Endodermal cell (in vitro differentiated cells): Measurements from ENCODE around the gene SLC30A1. TPM values are rescaled to one million over a fixed set of nuclear protein-coding genes. Genes with fewer than 3 reads are reported as not detected.

Source experiments
- DNase-seq: peaks from one replicate; pipeline ENCODE4 v3.0.0-alpha.2; 2017
- H3K27ac ChIP-seq: 2 replicates; pipeline ENCODE4 v1.5.1; 2013; ENCODE audit warnings: mild to moderate bottlenecking, low read depth, low read length, moderate library complexity
- H3K27me3 ChIP-seq: 2 replicates; pipeline ENCODE4 v1.6.1; 2013; ENCODE audit warnings: mild to moderate bottlenecking, low read length, moderate library complexity; ENCODE audit not compliant: insufficient read depth, control insufficient read depth, poor library complexity, severe bottlenecking
- H3K36me3 ChIP-seq: 2 replicates; pipeline ENCODE4 v1.7.0; 2013; ENCODE audit warnings: mild to moderate bottlenecking, low read length, moderate library complexity; ENCODE audit not compliant: control insufficient read depth, insufficient read depth
- H3K4me1 ChIP-seq: one replicate; pipeline ENCODE4 v1.7.0; 2013; ENCODE audit warnings: low read length; ENCODE audit not compliant: control insufficient read depth, insufficient read depth
- H3K4me3 ChIP-seq: 2 replicates; pipeline ENCODE4 v1.5.1; 2013; ENCODE audit warnings: mild to moderate bottlenecking, low read length, moderate library complexity
- H3K9ac ChIP-seq: 2 replicates; pipeline ENCODE4 v1.6.1; 2013; ENCODE audit warnings: mild to moderate bottlenecking, low read length, moderate library complexity; ENCODE audit not compliant: poor library complexity, severe bottlenecking; ENCODE audit errors: extremely low read depth
- H3K9me3 ChIP-seq: 2 replicates; pipeline ENCODE4 v1.6.1; 2013; ENCODE audit warnings: mild to moderate bottlenecking, low read length, moderate library complexity; ENCODE audit not compliant: control insufficient read depth
- H3K27ac Mint-ChIP-seq: 2 replicates; pipeline ENCODE4 v1.8.0; 2020; ENCODE audit warnings: mixed read lengths
- H3K27me3 Mint-ChIP-seq: 2 replicates; pipeline ENCODE4 v1.8.0; 2021; ENCODE audit warnings: mild to moderate bottlenecking, mixed read lengths; ENCODE audit not compliant: insufficient read depth
- H3K36me3 Mint-ChIP-seq: 2 replicates; pipeline ENCODE4 v1.8.0; 2020; ENCODE audit warnings: low read depth, mixed read lengths
- H3K4me1 Mint-ChIP-seq: 2 replicates; pipeline ENCODE4 v1.8.0; 2020; ENCODE audit warnings: mixed read lengths
- H3K4me3 Mint-ChIP-seq: 2 replicates; pipeline ENCODE4 v1.8.0; 2020; ENCODE audit warnings: mild to moderate bottlenecking, moderate library complexity, mixed read lengths
- H3K9me3 Mint-ChIP-seq: 2 replicates; pipeline ENCODE4 v1.8.0; 2020; ENCODE audit warnings: mild to moderate bottlenecking, mixed read lengths
- WGBS, 2 experiments: methylation state at CpG; one replicate each; pipeline versions ENCODE4 v1.1.5 to v1.1.7; 2013; ENCODE audit warnings: missing lambda C conversion rate in 2 of 2, mixed read lengths in 1 of 2; ENCODE audit not compliant: insufficient coverage in 1 of 2, insufficient read length in 1 of 2; 5-methylcytosine and 5-hydroxymethylcytosine counted together
- total RNA-seq, 2 donors: library from RNA; stranded (reverse); fragmentation: NEBNext Ultra II Directional in 1 of 2; extraction: Animal tissue kit (Norgen Biotek cat#: 25700) in 1 of 2; gene quantifications; 2 replicates in 1 of 2; 3 replicates in 1 of 2; pipeline ENCODE4 v1.2.1, GENCODE V29; 2021
- TF ChIP-seq, protein P1 (sequence below): fragments of 200-600 bp; sonication (generic); conservative IDR thresholded peaks from 2 replicates; pipeline ENCODE4 v1.5.0; 2021; ENCODE audit warnings: antibody characterized with exemption, mild to moderate bottlenecking

Gene SLC30A1
- total RNA-seq, 2 donors from 2014 or later, result 9.0 to 14.0 TPM

- TF ChIP-seq, protein P1, sequence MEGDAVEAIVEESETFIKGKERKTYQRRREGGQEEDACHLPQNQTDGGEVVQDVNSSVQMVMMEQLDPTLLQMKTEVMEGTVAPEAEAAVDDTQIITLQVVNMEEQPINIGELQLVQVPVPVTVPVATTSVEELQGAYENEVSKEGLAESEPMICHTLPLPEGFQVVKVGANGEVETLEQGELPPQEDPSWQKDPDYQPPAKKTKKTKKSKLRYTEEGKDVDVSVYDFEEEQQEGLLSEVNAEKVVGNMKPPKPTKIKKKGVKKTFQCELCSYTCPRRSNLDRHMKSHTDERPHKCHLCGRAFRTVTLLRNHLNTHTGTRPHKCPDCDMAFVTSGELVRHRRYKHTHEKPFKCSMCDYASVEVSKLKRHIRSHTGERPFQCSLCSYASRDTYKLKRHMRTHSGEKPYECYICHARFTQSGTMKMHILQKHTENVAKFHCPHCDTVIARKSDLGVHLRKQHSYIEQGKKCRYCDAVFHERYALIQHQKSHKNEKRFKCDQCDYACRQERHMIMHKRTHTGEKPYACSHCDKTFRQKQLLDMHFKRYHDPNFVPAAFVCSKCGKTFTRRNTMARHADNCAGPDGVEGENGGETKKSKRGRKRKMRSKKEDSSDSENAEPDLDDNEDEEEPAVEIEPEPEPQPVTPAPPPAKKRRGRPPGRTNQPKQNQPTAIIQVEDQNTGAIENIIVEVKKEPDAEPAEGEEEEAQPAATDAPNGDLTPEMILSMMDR, result no peak
- WGBS, 2 experiments, result 89 to 94% methylated on average over 5 of the region's 5 CpGs
- peaks cover 13% of the 10 kb centered on the region for H3K4me1 Mint-ChIP-seq
- Histone ChIP-seq H3K4me3 (no peak overlapping the region), H3K27me3 (no peaks in the 10 kb centered on the region), H3K4me1 (no peaks in the 10 kb centered on the region), H3K27ac (no peak overlapping the region), H3K9ac (no peak overlapping the region), H3K9me3 (no peaks in the 10 kb centered on the region), H3K36me3 (no peaks in the 10 kb centered on the region)
- H3K4me3 Mint-ChIP-seq, result no peak overlapping the region
- H3K9me3 Mint-ChIP-seq, result no peaks in the 10 kb centered on the region
- H3K27ac Mint-ChIP-seq, result no peak overlapping the region
- no peak for DNase-seq
- no peaks in the 10 kb centered on the region for H3K27me3 Mint-ChIP-seq
- no peaks in the 10 kb centered on the region for H3K36me3 Mint-ChIP-seq
These were observed 41.1 kb upstream of the SLC30A1 start for GRCh38 chr1:211620097-211620496.

GRCh38 chr1:211619033-211619996 is 40.4 kb upstream of the SLC30A1 start:
- WGBS, 2 experiments, result 78 to 91% methylated on average over 6 to 8 of the region's 8 CpGs
- Histone ChIP-seq H3K9me3 (no peaks in the 10 kb centered on the region), H3K9ac (no peak overlapping the region), H3K27ac (no peak overlapping the region), H3K4me3 (no peak overlapping the region), H3K36me3 (no peaks in the 10 kb centered on the region), H3K27me3 (no peaks in the 10 kb centered on the region), H3K4me1 (no peaks in the 10 kb centered on the region)
- no peaks in the 10 kb centered on the region for H3K9me3 Mint-ChIP-seq
- H3K4me3 Mint-ChIP-seq, result no peak overlapping the region
- no peaks in the 10 kb centered on the region for H3K27me3 Mint-ChIP-seq
- DNase-seq, result no peak
- peaks cover 8% of the 10 kb centered on the region for H3K4me1 Mint-ChIP-seq
- no peaks in the 10 kb centered on the region for H3K36me3 Mint-ChIP-seq
- H3K27ac Mint-ChIP-seq, result no peak overlapping the region
- TF ChIP-seq, protein P1, result no peak

- no peak overlapping the region for H3K27ac Mint-ChIP-seq
- Histone ChIP-seq H3K4me1 (no peaks in the 10 kb centered on the region), H3K27ac (no peak overlapping the region), H3K36me3 (no peaks in the 10 kb centered on the region), H3K27me3 (no peaks in the 10 kb centered on the region), H3K9ac (no peak overlapping the region), H3K9me3 (no peaks in the 10 kb centered on the region), H3K4me3 (no peak overlapping the region)
- no peaks in the 10 kb centered on the region for H3K9me3 Mint-ChIP-seq
- TF ChIP-seq, protein P1, result no peak
- peaks cover under 1% of the 10 kb centered on the region for H3K4me1 Mint-ChIP-seq
- no peak overlapping the region for H3K4me3 Mint-ChIP-seq
- no peaks in the 10 kb centered on the region for H3K36me3 Mint-ChIP-seq
- peaks cover under 1% of the 10 kb centered on the region for H3K27me3 Mint-ChIP-seq
- 95 to 98% methylated on average over 3 to 5 of the region's 5 CpGs for WGBS, 2 experiments
- no peak for DNase-seq
These were observed 38.0 kb upstream of the SLC30A1 start for GRCh38 chr1:211616965-211617297.
